Measurements from ENCODE around the gene TMEM273.

Gene TMEM273

GRCh38 chr10:49140304-49141177 is 47.6 kb downstream of the TMEM273 start:
- Histone ChIP-seq H3K4me3 (ENCODE audit: low read depth, low read length, poor library complexity, severe bottlenecking) (no peak overlapping the region), H3K9me2 (ENCODE audit: low read depth, low read length) (no peaks in the 10 kb centered on the region), H3K4me1 (ENCODE audit: insufficient read depth, low read length, severe bottlenecking) (peaks cover 8% of the 10 kb centered on the region), H2AFZ (ENCODE audit: low read length) (no peak overlapping the region), H3K9me3 (ENCODE audit: low read length) (peaks cover 6% of the 10 kb centered on the region; the same call in 1 of the 2 replicates), H3F3A (ENCODE audit: insufficient read depth, low read length) (no peaks in the 10 kb centered on the region), H3K79me2 (ENCODE audit: insufficient read depth, low read length) (no peaks in the 10 kb centered on the region), H3K27me3 (ENCODE audit: insufficient read depth, low read length) (peaks cover 4% of the 10 kb centered on the region; the same call in 1 of the 2 replicates), H4K20me1 (ENCODE audit: insufficient read depth, low read length) (no peaks in the 10 kb centered on the region), H3K9ac (ENCODE audit: low read length) (no peak overlapping the region), H3K27ac (ENCODE audit: low read depth, low read length, poor library complexity, severe bottlenecking) (no peak overlapping the region), H3K4me2 (ENCODE audit: low read length) (no peak overlapping the region), H3K36me3 (ENCODE audit: insufficient read depth, low read length) (no peaks in the 10 kb centered on the region)
- TF ChIP-seq CTCF (IDR thresholded peaks at IDR 0.05; ENCODE audit: low read length) (no peak), EZH2 (IDR thresholded peaks at IDR 0.05; ENCODE audit: borderline replicate concordance, low read length) (no peak)

DNA sequence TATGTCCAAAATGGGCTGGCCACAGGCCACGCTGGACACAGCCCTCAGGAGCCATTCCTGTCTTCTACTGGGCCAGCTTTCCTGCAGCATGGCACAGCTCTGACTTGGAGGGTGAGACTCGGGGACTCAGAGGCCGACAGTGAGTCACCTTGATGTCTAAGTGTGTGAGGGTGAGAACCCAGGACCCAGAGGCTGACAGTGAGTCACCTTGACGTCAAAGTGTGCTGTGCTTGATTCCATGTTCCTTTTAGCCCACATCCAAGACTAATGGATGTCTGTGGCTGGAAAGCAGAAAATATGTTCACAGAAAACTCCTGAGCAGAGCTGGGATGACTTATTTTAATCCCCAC is 48.4 kb downstream of the TMEM273 start:
- Histone ChIP-seq H4K20me1 (ENCODE audit: insufficient read depth, low read length) (no peaks in the 10 kb centered on the region), H3K4me1 (ENCODE audit: insufficient read depth, low read length, severe bottlenecking) (peaks cover 15% of the 10 kb centered on the region), H3K4me2 (ENCODE audit: low read length) (no peak overlapping the region), H2AFZ (ENCODE audit: low read length) (no peak overlapping the region), H3K36me3 (ENCODE audit: insufficient read depth, low read length) (no peaks in the 10 kb centered on the region), H3K9me3 (ENCODE audit: low read length) (peaks cover 6% of the 10 kb centered on the region; the same call in 1 of the 2 replicates), H3F3A (ENCODE audit: insufficient read depth, low read length) (no peaks in the 10 kb centered on the region), H3K79me2 (ENCODE audit: insufficient read depth, low read length) (no peaks in the 10 kb centered on the region), H3K9me2 (ENCODE audit: low read depth, low read length) (no peaks in the 10 kb centered on the region), H3K4me3 (ENCODE audit: low read depth, low read length, poor library complexity, severe bottlenecking) (no peak overlapping the region), H3K27me3 (ENCODE audit: insufficient read depth, low read length) (peaks cover 4% of the 10 kb centered on the region; the same call in 1 of the 2 replicates), H3K9ac (ENCODE audit: low read length) (no peak overlapping the region), H3K27ac (ENCODE audit: low read depth, low read length, poor library complexity, severe bottlenecking) (no peak overlapping the region)
- TF ChIP-seq CTCF (IDR thresholded peaks at IDR 0.05; ENCODE audit: low read length) (no peak), EZH2 (IDR thresholded peaks at IDR 0.05; ENCODE audit: borderline replicate concordance, low read length) (no peak)

DNA sequence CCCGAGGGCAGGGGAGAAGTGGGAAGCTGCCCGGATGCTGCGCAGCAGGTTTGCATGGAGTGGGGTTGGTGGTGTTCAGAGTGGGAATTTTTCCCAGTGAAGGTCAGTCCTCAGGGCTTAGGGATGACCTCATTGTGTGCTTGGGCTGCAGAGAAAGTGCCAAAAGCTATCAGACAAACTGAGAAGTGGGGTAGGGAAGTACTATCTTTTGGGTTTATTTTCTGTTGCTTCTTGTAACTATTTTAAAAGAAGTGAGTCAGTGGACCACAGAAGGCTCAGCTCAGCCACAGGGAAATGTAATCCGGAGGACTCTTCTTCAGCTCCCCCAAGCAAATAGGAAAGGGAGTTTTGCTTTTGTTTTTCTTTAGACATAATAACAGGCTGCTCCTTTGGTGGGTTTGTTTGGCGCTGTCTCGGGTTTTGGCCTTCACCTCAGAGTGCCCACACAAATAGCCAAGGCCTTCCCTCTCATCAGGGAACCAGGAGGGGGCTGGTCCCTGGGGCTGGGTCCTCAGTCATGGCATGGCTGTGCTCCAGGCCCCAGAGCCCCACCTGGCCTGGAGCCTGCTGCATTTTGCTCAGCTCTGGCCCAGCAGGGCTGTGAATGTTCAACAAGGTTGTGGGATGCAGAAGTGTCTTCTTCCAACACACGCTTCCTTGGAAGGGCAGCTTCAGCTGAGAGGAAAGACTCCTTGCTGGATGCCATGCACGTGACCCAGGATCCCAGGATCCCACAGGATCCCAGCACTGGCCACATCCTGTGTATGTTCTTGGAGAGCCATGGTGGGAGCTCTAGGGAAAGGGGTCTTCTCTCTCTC is 49.0 kb downstream of the TMEM273 start:
- Histone ChIP-seq H3K4me2 (ENCODE audit: low read length) (no peak overlapping the region), H3K79me2 (ENCODE audit: insufficient read depth, low read length) (no peaks in the 10 kb centered on the region), H4K20me1 (ENCODE audit: insufficient read depth, low read length) (no peaks in the 10 kb centered on the region), H3F3A (ENCODE audit: insufficient read depth, low read length) (no peaks in the 10 kb centered on the region), H3K36me3 (ENCODE audit: insufficient read depth, low read length) (no peaks in the 10 kb centered on the region), H2AFZ (ENCODE audit: low read length) (no peak overlapping the region), H3K9ac (ENCODE audit: low read length) (no peak overlapping the region), H3K4me3 (ENCODE audit: low read depth, low read length, poor library complexity, severe bottlenecking) (no peak overlapping the region), H3K4me1 (ENCODE audit: insufficient read depth, low read length, severe bottlenecking) (peaks cover 20% of the 10 kb centered on the region), H3K27ac (ENCODE audit: low read depth, low read length, poor library complexity, severe bottlenecking) (no peak overlapping the region), H3K27me3 (ENCODE audit: insufficient read depth, low read length) (peaks cover 4% of the 10 kb centered on the region; the same call in 1 of the 2 replicates), H3K9me3 (ENCODE audit: low read length) (peaks cover 6% of the 10 kb centered on the region; the same call in 1 of the 2 replicates), H3K9me2 (ENCODE audit: low read depth, low read length) (no peaks in the 10 kb centered on the region)
- TF ChIP-seq CTCF (IDR thresholded peaks at IDR 0.05; ENCODE audit: low read length) (no peak), EZH2 (IDR thresholded peaks at IDR 0.05; ENCODE audit: borderline replicate concordance, low read length) (no peak)

Data from OCI-LY1 (cell line).